ENCODE data around the gene MINAR2.
A peak's percentile ranks its signal among the peaks of the same experiment; 100 is the strongest.

The MINAR2 gene, protein sequence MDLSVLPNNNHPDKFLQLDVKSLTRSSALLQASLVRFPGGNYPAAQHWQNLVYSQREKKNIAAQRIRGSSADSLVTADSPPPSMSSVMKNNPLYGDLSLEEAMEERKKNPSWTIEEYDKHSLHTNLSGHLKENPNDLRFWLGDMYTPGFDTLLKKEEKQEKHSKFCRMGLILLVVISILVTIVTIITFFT

DNA sequence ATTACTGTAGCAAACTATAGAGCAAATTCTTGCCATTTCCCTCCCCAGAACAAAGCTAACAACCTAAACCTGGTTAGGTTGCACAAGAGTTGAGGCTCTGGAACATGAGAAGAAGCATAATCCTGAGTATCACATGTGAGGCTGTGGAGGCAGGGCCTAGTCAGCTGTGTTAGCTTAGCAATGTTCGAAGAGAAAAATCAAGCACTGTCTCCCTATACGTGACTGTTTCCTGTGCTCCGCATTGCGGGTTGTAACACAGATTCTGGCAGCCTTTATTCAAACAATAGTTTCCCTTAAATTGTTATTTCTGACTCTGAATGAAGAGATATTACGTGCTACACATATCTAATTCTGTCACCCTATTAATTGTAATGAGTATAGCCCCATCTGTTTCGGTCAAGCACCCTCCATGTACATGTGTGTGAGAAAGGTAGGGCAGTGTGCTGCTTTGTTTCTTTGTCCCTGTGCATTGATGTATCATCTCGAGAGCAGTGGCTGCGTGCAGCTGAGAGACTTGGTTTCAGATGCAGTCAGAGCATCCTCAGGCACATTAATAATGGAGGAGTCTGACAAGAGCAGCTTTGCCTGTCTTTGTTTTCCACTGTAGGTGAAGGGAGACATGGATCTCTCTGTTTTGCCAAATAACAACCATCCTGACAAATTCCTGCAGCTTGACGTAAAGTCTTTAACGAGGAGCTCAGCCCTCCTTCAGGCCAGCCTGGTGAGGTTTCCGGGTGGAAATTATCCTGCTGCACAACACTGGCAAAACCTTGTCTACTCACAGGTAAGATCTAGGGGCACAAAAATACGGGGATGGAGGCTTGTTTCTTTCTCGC, at the start of gene MINAR2:
MINAR2 (plus strand) TSS at position 523 of the 836 bp plus-strand sequence; CDS start at position 620, 97 bp downstream.
- in situ Hi-C loops (cut with HindIII; ENCODE audit: low sequenced_read_pairs): no loop called here
- no peak for TF ChIP-seq CTCF (IDR thresholded peaks at IDR 0.05; ENCODE audit: low read depth, low read length)
- H3K4me3 ChIP-seq (ENCODE audit: low read depth, low read length): no peak within 1 kb of the TSS
- no peak for DNase-seq (ENCODE audit: low read depth, low spot score)

DNA sequence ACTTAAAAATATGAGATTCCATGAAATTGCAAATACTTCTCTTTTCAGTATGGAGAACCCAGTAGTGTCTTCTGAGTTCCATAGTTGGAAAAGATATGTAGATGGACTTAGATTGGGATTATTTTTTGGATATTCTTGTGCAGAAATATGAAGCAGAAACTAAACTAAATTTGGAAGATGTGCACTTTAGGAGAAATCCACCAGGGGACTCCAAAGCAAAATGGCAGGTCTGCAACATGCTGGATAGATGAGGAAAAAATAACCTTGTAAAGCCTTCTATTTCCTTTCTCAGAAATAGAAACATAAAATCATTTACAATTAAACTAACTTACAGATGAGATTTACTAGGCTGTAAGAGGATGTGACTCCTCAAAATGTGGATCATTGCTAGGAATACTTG, 49.2 kb upstream of the MINAR2 start:
- in situ Hi-C loops (cut with HindIII; ENCODE audit: low sequenced_read_pairs): no loop called here
- peak; percentile 32 for TF ChIP-seq CTCF (IDR thresholded peaks at IDR 0.05; ENCODE audit: low read depth, low read length)
- H3K4me3 ChIP-seq (ENCODE audit: low read depth, low read length): no peak overlapping the region
- no peak for DNase-seq (ENCODE audit: low read depth, low spot score)

DNA sequence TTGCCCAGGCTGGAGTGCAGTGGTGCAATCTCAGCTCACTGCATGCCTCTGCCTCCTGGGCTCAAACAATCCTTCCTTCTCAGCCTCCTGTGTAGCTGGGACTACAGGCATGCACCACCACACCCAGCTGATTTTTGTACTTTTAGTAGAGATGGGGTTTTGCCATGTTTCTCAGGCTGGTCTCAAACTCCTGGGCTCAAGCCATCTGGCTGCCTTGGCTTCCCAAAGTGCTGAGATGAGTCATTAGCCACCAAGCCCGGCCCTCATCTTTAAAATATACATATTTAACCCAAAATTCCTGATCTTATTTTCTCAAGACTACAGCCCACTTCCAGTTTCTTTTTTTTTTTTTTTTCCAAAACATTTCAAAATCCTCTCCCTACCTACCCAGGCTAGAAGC, 31.7 kb upstream of the MINAR2 start:
- no peak for DNase-seq (ENCODE audit: low read depth, low spot score)
- no peak for TF ChIP-seq CTCF (IDR thresholded peaks at IDR 0.05; ENCODE audit: low read depth, low read length)
- H3K4me3 ChIP-seq (ENCODE audit: low read depth, low read length): no peak overlapping the region
- in situ Hi-C loops (cut with HindIII; ENCODE audit: low sequenced_read_pairs): no loop called here

GRCh38 chr5:129716651-129717050, 31.2 kb upstream of the MINAR2 start:
- H3K4me3 ChIP-seq (ENCODE audit: low read depth, low read length): no peak overlapping the region
- in situ Hi-C loops (cut with HindIII; ENCODE audit: low sequenced_read_pairs): no loop called here
- no peak for TF ChIP-seq CTCF (IDR thresholded peaks at IDR 0.05; ENCODE audit: low read depth, low read length)
- no peak for DNase-seq (ENCODE audit: low read depth, low spot score)

- DNase-seq (ENCODE audit: low read depth, low spot score): no peak
- no peak for TF ChIP-seq CTCF (IDR thresholded peaks at IDR 0.05; ENCODE audit: low read depth, low read length)
- H3K4me3 ChIP-seq (ENCODE audit: low read depth, low read length): no peak overlapping the region
- in situ Hi-C loops (cut with HindIII; ENCODE audit: low sequenced_read_pairs): no loop called here
Measured at GRCh38 chr5:129717751-129718310, 30.1 kb upstream of the MINAR2 start.

DNA sequence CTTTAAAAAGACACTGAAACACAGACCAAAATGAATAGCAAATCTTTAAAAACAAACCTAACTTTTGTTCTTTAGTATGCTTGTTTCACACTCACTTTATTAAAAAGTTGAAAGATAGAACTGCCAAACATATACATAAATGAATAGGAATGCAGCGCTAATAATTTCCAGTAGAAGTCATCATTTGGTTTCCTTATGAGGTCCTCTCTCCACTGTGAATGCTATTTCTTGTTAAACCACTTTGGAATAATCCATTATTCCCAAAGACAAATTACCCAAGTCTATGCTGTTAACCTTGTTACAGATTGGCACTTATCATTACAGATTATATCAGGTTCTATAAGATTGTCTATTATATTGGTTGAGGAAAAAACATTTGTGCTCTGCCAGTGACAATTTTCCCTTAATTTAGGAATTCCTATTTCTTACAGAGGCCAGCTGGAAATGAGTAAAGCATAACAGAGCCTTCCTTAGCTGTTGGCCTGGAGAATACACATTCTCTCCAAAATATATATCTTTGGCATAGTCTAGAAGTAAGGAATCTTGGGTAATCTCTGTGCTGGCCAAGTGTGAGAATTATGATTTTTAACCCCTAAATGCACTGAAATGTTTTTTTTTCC, 29.3 kb upstream of the MINAR2 start:
- in situ Hi-C loops (cut with HindIII; ENCODE audit: low sequenced_read_pairs): no loop called here
- no peak overlapping the region for H3K4me3 ChIP-seq (ENCODE audit: low read depth, low read length)
- TF ChIP-seq CTCF (IDR thresholded peaks at IDR 0.05; ENCODE audit: low read depth, low read length): no peak
- no peak for DNase-seq (ENCODE audit: low read depth, low spot score)

Data from astrocyte of the spinal cord (primary cell).